NCI-H2196 treated with DMSO at 0.1 percent for 48 hours (cell line): ENCODE measurements around the gene RASL11A.
"Not testable (repeated sequence)": the region's sequence is repeated elsewhere in the genome, so short reads cannot be mapped to it uniquely, and the experiment has no call there.

Experiments
- DNase-seq: peaks from one replicate; lab custom pipeline; 2025; ENCODE audit not compliant: unreplicated experiment; lab: John Stamatoyannopoulos, UW

The RASL11A gene

DNA sequence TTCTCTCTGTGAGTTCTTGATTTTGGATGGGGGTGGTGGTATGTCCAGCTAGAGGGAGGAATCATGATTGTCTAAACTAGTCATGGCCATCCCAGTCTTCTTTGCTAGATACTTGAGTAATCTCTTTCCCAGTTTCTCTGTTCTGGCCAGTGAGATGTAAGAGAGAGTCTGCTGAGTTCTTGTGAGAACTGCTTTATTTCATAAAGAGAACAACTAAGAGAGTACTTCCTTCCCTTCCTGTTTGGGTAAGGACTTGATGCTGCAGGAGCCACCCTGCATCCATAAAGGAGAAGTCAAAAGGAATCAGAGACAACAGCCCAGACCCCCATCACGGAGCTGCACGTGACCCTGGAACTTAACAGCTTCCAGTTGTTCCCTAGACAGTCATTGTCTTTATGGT, 3.0 kb upstream of the RASL11A start:
- DNase-seq = no peak

DNA sequence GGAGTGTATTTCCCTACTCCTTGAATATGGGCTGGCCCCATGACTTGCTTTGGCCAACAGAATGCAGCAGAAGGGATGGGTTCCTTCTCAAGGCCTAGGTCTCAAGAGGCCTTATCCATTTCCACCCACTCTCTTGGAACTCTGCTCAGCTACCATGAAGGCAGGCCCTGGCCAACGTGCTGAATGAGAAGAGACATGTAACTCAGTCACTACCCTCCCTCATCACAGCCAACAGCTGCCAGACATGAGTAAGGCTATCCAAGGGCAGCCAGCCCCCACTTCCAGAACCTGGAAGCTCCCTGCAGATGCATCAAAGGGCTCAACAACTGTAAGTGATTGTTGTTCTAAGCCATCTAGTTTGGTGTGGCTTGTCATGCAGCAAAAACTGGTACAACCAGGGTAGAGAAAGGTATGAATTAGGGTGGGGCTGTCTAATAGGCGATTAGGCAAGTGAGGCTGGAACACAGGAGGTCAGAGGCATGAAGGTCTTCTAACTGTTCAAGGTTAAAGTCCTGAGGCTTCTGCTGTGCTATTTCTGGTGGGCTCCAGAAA, 1.4 kb upstream of the RASL11A start:
- DNase-seq = no peak

DNA sequence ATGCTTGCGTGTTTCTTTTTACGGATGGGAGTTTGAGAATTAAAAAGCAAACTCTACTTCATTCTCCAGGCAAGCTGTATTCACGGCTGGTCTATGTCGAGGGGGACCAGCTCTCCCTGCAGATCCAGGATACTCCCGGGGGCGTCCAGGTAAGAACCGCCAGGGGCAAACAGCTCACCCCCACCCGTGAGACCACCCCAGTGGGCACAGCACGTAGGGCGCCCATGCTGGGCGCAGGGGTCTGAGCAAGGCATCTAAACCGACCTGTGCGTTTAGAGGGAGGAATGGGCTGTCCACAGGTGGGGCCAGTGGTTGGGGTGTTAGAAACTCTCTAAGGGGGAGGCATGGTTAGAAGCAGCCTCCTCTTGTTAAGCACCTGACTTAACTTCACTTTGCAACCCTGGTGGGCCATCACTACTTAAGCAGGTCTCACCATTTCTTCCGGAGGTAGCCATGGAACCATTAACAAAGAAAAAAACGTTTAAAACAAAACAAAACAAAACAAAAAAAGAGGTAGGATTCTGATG, 1.0 kb downstream of the RASL11A start:
- no peak for DNase-seq

GRCh38 chr13:27273658-27274425, 3.2 kb downstream of the RASL11A start:
- no peak for DNase-seq

DNA sequence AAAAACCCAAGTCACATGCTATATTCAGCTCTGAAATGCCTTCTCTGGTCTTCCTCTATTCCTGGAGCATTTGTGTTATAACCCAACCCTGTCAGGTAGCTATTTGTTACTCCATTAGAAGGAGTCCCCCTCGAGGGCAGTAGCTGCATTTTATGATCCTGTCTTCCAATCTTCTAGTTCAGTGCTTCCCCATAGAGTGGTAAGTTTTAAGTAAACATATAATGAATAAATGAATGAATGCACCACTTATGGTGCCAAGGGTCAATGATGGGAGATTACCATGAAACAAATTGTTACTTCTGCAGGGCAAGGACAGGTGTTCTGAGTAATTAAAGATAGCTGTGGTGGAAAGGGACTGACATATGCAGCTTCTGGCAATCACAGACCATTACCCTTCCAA, 4.0 kb downstream of the RASL11A start:
- no peak for DNase-seq

DNA sequence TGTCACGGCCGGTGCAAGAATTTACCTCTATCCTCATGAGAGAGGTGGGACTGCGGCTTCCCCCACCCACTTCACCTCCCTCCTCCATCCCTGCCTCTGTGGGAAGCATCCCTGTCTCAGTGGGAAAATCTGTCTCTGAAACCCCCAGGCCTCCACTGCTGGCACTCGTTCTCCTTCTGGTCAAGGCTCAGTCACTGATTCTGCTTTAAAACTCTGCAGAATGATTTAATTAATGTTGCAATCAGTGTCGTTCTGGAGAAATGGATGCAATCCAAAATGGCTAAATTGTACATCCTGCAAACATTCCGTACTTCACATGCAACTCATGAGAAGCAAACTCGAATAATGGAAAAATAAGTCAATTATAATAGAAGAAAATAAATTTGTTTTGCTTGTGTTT, 5.6 kb downstream of the RASL11A start:
- DNase-seq = no peak

GRCh38 chr13:27279506-27279905, 8.9 kb downstream of the RASL11A start:
- DNase-seq = no peak

DNA sequence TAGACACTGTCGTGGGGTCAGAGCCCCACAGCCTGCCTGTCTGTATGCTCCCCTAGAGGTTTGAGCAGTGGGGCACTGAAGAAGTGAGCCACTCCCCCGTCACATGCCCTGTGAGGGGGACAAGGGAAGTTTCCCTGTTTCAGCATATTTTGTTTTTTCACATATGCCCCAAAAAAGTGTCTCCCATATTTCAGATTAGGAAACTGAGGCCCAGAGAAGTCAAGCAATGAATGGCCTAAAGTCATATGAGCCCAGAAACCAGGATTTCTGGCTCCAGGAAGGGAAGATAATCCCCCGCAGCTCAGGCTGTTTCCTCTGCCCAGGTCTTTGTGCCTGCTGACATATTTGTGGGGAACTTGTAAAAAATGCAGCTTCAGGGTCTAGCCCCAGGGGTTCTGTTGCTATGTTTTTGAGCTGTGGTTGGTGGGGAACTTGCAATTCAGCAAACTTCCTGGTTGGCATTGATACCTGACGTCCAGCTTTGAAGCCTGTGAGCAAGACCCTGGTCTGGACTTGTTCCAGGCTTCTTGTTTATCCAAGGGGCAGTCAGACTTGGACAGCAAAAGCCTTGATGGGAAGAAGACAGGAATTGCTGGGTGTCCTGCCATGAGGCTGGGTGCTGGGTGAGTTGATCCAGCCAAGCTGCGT, 9.5 kb downstream of the RASL11A start:
- no peak for DNase-seq

DNA sequence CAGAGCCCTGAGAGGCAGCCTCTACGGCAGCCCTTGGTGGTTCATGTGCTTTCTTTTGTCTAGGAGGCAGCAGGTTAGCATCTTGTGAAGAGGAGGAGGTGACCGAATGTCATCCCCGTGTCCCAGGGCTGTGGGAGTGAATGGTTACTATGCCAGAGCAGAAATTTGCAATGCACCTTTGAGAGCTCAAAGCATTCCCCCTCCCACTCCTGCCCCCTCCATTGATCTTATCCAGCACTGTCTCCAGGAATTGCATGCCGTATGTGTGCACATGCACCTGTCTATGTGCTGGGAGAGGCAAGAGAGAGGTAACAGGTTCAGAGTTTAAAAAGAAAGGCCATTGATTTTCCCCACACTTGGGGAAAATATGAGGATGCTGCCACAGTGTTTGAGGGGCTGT, 10.2 kb downstream of the RASL11A start:
- no peak for DNase-seq

DNA sequence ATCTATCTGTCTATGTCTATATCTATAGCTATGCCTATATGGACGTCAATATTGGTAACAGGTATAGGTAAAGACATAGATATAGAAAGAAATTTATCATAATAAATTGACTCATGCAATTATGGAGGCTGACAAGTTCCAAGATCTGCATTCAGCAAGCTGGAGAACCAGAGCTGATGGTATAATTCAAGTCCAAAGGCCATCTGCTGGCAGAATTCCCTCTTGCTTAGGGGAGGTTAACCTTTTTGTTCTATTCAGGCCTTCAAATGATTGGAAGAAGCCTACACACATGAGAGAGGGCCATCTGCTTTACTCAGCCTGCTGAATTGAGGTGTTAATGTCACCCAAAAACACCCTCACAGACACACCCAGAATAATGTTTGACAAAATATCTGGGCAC, 10.8 kb downstream of the RASL11A start:
- no peak for DNase-seq

DNA sequence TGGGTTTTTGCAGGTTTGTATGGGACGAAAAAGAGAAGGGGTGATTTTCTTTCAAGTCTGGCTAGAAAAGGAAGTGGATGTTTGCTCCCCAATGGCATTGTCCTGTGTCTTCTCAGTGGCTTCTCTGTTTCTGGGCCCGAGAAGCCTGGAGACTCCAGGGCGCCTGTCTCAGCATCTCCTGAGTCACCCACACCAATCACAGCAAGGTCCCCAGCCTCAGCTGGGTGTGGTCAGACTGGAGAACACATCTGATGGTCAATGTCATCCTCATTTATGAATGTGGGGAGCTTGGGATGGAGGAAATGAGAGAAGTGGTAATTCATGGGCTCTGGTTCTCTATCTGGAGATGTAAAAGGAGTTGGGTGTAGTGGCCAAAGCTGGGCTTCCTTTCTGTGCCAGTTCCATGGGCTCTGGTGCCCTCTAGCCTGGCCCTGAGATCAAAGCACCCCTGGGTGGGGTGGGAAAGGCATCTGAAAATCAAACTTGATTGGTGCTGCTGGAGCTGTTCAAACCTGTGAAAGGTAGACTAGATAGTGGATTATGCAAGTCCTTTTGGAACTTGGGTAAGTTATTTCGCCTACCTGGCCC, 13.4 kb downstream of the RASL11A start:
- peak; percentile 1 for DNase-seq

DNA sequence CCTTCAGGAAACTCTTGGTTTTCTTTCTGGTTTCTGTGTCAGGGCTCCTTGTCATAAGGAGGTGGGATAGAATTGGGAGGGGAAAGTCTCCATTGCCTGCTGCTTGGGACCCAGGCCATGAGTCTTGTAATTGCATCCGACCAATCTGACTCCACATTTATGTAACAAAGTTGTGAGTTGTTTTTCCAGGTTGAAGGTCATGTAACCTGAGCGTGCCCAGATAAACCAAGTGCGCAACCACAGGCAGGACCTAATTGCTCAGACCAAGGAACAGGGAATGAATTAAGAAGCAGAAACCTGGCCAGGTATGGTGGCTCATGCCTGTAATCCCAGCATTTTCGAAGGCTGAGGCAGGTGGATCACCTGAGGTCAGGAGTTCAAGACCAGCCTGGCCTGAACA, 17.8 kb downstream of the RASL11A start:
- no peak for DNase-seq

GRCh38 chr13:27289011-27289665, 18.5 kb downstream of the RASL11A start:
- no peak for DNase-seq

DNA sequence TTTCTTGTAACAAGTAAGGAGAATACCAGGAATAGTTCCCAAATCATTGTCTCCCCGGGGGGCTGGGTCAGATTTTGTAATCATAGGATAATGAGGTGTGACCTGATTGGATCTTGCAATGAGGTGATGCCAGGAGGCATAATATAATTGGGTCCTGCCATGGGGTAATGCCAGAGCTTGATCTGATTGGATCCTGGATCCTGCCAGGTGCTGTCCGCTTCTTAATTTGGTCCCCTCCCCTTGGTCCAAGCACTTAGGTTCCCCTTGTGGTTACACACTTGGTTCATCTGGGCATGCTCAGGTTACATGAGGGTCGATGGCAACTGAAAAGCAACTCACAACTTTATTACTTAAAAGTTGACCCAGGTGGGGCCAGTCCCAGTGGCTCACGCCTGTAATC, 20.1 kb downstream of the RASL11A start:
- no peak for DNase-seq

DNA sequence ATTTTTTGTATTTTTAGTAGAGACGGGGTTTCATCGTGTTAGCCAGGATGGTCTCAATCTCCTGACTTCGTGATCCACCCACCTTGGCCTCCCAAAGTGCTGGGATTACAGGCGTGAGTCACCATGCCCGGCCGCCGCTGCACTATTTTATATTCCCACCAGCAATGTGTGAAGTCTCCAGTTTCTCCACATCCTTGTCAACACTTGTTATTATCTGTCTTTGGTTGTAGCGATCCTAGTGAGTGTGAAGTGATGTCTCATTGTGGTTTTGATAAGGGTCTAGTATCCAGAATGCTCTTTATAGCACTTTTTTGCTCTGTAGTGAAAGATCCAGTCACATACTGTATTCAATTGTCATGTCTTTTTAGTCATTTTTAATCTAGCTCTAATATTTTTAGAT, 21.3 kb downstream of the RASL11A start:
- not testable (repeated sequence) for DNase-seq

DNA sequence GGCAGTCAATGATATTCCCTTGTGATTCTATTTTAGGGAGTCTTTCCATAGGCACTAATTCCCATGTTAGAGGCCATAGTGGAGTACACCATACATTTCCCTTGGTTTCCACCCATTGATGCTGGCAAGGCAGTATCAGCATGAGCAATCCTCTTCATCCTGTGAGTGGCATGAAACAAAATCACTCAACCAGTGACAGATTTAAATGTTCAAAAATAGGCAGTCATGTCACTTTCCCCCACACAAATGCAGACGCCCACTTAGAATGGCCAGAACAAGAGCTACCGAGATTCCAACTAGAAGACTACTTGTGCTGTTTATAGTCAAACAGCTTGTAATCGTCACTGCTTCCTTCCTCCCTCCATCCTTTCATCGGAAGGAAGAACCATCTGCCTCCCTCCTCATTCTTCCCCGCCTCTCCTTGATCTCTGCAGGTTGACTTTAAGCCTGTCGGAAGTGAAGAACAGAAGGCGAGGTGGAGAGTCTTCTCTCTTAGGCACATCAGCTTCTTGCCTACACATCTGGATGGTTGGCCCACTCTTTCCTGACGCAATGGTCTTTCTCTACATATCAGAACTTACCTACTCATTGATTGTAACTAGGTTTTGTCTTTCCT, 22.6 kb downstream of the RASL11A start:
- DNase-seq = no peak

DNA sequence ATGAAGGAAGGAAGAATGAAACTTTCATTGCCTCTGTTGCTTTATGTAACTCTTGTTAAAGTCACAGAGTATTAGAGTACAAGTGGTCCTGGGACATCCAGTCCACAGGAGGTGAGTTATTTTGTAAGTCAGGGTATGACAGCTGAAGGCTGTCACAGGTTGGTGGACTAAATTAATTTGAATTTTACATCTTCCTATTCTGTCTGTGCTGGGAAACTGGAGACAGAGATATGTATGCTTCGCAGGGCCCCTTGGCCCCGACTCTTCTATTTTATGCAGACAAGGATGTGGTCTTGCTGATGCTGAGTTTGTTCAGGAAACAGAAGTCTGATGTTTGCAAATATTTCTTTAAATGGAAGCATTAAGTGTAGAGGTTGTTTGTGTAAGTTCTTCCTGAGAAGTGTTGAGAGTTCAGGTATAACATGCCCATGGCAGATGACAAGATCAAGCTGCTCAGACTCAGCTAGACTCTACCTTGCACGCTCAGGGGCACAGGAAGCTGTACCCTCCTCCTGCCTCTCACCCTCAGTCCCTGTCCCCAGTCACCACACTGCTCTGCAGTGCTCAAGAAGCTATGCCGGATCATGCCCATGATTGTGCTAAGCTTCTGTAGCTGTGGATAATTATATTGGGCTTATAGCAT, 23.4 kb downstream of the RASL11A start:
- no peak for DNase-seq

DNA sequence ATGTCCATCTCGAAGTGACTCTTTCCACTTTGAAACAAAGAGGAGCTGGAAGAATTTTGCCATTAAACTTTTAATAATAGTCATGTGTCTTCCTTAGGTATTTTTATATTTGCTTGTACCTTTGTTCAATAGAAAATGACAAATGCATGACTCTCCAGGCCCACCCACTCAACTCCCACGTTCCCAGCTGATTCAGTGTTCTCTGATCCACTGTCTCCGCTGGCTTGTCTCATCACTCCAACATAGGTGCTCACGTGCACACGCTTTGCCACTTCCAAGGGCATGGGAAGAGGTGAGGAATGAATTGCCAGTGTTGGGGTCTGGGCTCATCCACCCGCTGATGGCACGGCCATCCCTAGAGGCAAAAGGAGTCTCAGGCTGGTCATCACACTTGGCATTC, 24.5 kb downstream of the RASL11A start:
- DNase-seq = no peak

DNA sequence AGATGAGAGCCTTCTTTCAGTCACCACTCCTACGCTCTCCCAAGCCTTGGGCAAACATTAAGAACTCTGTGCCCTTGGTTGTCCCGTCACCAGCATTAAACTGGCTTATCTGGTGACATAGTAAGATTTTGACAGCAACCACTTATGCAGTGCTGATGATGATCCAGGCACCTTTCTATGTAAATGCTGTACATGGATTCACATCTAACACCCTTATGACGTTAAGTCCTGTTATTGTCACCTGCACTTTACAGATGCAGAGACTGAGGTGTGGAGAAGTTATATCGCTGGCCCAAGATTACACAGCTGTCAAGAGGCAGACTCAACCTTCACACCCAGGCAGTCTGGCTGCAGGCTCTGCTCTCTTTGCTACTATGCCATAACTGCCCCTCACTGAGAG, 25.0 kb downstream of the RASL11A start:
- no peak for DNase-seq

GRCh38 chr13:27296496-27296895, 25.9 kb downstream of the RASL11A start:
- no peak for DNase-seq
